ENCODE results near the gene DAAM1.

DAAM1 gene

DNA sequence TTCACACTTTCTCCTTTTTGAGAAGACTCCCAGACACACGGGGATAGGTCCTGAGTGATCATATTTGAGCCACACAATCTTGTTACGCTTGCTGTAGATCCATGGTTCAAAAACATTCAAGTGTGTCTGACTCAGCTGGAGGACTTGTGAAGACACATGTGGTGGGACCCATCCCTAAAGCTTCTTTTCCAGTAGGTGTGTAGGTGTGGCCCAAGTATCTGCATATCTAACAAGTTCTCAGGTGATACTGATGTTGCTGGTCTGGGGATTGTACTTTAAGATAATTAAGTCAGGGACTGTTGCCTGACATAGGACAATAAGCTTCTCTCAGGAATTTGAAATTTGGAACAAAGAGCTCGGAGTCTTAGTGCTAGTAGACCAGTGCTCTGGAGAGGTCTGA lies 4.1 kb upstream of the DAAM1 start:
- H3K9ac ChIP-seq: no peak overlapping the region
- no peak overlapping the region for H2AFZ ChIP-seq
- H3K36me3 ChIP-seq (ENCODE audit: control insufficient read depth, insufficient read depth, low read length): no peaks in the 10 kb centered on the region
- H3K79me2 ChIP-seq: no peaks in the 10 kb centered on the region
- no peak overlapping the region for H3K4me2 ChIP-seq (ENCODE audit: low read length)
- H3K4me1 ChIP-seq: peaks cover 2% of the 10 kb centered on the region
- H3K27me3 ChIP-seq (ENCODE audit: control insufficient read depth, insufficient read depth, low read length): no peaks in the 10 kb centered on the region
- no peak overlapping the region for H3K27ac ChIP-seq
- TF ChIP-seq, protein P1, sequence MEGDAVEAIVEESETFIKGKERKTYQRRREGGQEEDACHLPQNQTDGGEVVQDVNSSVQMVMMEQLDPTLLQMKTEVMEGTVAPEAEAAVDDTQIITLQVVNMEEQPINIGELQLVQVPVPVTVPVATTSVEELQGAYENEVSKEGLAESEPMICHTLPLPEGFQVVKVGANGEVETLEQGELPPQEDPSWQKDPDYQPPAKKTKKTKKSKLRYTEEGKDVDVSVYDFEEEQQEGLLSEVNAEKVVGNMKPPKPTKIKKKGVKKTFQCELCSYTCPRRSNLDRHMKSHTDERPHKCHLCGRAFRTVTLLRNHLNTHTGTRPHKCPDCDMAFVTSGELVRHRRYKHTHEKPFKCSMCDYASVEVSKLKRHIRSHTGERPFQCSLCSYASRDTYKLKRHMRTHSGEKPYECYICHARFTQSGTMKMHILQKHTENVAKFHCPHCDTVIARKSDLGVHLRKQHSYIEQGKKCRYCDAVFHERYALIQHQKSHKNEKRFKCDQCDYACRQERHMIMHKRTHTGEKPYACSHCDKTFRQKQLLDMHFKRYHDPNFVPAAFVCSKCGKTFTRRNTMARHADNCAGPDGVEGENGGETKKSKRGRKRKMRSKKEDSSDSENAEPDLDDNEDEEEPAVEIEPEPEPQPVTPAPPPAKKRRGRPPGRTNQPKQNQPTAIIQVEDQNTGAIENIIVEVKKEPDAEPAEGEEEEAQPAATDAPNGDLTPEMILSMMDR (IDR thresholded peaks at IDR 0.05): no peak
- no peaks in the 10 kb centered on the region for H3K9me3 ChIP-seq (ENCODE audit: control insufficient read depth, low read length)
- H3K4me3 ChIP-seq (ENCODE audit: low read depth, low read length): no peak overlapping the region

DNA sequence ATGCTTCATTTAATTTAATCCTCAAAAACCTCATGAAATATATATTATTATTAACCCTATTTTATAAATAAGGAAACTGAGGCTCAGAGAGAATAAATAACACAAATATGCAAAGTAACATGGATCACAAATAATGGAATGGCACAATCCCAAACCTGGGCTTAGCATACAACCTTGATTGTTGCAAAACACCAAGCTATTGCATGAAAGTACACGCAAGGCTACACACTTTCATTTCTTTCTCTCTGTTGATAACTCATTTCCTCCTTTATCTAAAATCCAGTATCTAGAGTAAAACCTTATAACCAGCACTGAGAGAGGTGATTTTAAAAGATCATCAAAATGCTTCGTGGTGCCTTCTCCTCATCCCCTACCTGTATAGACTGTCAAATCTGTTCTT lies 2.8 kb upstream of the DAAM1 start:
- no peak overlapping the region for H3K4me3 ChIP-seq (ENCODE audit: low read depth, low read length)
- H3K9ac ChIP-seq: no peak overlapping the region
- H3K79me2 ChIP-seq: peaks cover 5% of the 10 kb centered on the region
- no peak overlapping the region for H2AFZ ChIP-seq
- H3K4me2 ChIP-seq (ENCODE audit: low read length): no peak overlapping the region
- peaks cover 9% of the 10 kb centered on the region for H3K4me1 ChIP-seq
- H3K36me3 ChIP-seq (ENCODE audit: control insufficient read depth, insufficient read depth, low read length): no peaks in the 10 kb centered on the region
- no peaks in the 10 kb centered on the region for H3K27me3 ChIP-seq (ENCODE audit: control insufficient read depth, insufficient read depth, low read length)
- TF ChIP-seq, protein P1 (IDR thresholded peaks at IDR 0.05): no peak
- H3K27ac ChIP-seq: no peak overlapping the region
- no peaks in the 10 kb centered on the region for H3K9me3 ChIP-seq (ENCODE audit: control insufficient read depth, low read length)

DNA sequence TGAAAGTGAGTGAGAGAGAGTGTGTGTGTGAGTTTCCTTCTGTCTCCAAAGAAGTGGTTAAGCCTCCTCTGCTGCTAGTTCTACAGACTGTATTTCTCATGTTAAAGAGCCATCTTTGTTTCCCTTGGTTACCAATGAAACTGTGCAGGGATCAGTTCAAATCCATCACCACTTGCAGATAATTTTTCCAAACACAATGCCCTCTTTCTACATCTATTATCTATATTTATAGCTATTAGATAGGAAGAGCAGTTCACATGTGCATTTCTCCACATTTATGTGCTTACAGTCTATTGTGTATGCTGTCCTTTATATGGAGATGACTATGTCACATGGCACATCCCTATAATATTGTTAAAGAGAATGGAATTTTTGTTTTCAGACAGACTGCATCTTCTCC lies 2.2 kb upstream of the DAAM1 start:
- H3K9me3 ChIP-seq (ENCODE audit: control insufficient read depth, low read length): no peaks in the 10 kb centered on the region
- peaks cover 12% of the 10 kb centered on the region for H3K79me2 ChIP-seq
- no peaks in the 10 kb centered on the region for H3K27me3 ChIP-seq (ENCODE audit: control insufficient read depth, insufficient read depth, low read length)
- no peaks in the 10 kb centered on the region for H3K36me3 ChIP-seq (ENCODE audit: control insufficient read depth, insufficient read depth, low read length)
- H2AFZ ChIP-seq: no peak overlapping the region
- H3K4me1 ChIP-seq: peaks cover 14% of the 10 kb centered on the region
- TF ChIP-seq, protein P1 (IDR thresholded peaks at IDR 0.05): no peak
- no peak overlapping the region for H3K27ac ChIP-seq
- no peak overlapping the region for H3K4me3 ChIP-seq (ENCODE audit: low read depth, low read length)
- no peak overlapping the region for H3K4me2 ChIP-seq (ENCODE audit: low read length)
- H3K9ac ChIP-seq: no peak overlapping the region

DNA sequence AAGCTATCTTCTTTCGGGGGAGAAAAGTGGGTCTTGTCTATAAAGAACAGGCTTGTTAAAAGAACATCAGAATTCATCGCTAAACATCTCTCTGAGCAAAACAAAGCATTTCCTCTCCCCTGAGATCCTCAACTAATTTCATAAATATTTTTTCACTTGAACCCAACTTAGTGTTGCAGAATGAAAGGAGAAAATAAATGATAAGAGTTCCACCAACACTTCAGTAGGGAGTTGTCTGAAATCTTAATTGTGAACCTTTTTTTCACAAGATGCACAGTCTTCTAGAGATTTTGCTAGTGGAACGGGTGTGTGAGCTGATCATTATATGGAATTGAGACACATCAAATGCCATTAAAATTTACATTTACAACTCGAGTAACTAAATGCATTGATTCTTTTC lies 1.3 kb upstream of the DAAM1 start:
- H3K4me1 ChIP-seq: peaks cover 14% of the 10 kb centered on the region
- no peaks in the 10 kb centered on the region for H3K27me3 ChIP-seq (ENCODE audit: control insufficient read depth, insufficient read depth, low read length)
- H3K79me2 ChIP-seq: peaks cover 17% of the 10 kb centered on the region
- no peak overlapping the region for H3K9ac ChIP-seq
- TF ChIP-seq, protein P1 (IDR thresholded peaks at IDR 0.05): no peak
- no peak overlapping the region for H3K4me2 ChIP-seq (ENCODE audit: low read length)
- no peaks in the 10 kb centered on the region for H3K9me3 ChIP-seq (ENCODE audit: control insufficient read depth, low read length)
- peak overlapping the region; percentile 92 for H2AFZ ChIP-seq
- no peak overlapping the region for H3K4me3 ChIP-seq (ENCODE audit: low read depth, low read length)
- H3K36me3 ChIP-seq (ENCODE audit: control insufficient read depth, insufficient read depth, low read length): no peaks in the 10 kb centered on the region
- H3K27ac ChIP-seq: peak overlapping the region; percentile 96

DNA sequence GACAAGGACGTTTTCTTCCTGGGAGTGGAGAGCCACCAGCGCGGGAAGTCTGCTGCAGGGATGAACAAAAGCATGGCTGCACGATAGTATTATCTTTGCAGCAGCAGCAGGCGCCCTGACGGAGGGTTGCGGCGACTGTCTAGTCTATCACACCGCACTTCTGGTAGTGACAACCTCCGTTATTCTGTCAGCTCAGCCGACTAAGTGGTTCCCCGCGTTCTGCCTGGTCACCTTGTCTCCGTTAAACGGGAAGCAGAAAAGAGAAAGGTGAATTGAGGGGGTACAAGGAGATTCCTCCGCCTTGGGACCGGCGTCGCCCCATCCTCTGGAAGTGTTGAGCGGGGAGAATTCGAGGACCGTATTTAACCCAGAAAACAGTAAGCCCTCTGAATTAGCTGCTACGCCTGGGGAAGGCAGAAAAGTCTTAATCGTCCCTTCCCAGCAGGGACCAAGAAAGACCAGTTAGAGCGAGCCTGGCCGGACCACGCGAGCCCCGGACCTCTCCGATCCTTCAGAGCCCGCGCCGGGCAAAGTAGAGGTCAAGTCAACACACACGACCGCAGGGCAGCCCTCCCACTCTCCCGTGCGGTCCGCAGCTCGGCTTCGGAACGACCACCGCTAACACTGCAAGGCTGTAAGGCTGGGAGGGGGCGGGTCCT lies 536 bp upstream of the DAAM1 start:
- no peaks in the 10 kb centered on the region for H3K9me3 ChIP-seq (ENCODE audit: control insufficient read depth, low read length)
- peaks cover 14% of the 10 kb centered on the region for H3K4me1 ChIP-seq
- peak overlapping the region; percentile 86 for H3K4me3 ChIP-seq (ENCODE audit: low read depth, low read length)
- no peak overlapping the region for H3K9ac ChIP-seq
- TF ChIP-seq, protein P1 (IDR thresholded peaks at IDR 0.05): no peak
- peak overlapping the region; percentile 96 for H3K27ac ChIP-seq
- H2AFZ ChIP-seq: peak overlapping the region; percentile 92
- H3K4me2 ChIP-seq (ENCODE audit: low read length): peak overlapping the region; percentile 97
- no peaks in the 10 kb centered on the region for H3K36me3 ChIP-seq (ENCODE audit: control insufficient read depth, insufficient read depth, low read length)
- H3K27me3 ChIP-seq (ENCODE audit: control insufficient read depth, insufficient read depth, low read length): no peaks in the 10 kb centered on the region
- peaks cover 25% of the 10 kb centered on the region for H3K79me2 ChIP-seq
